Stimulated activated naive CD4-positive, alpha-beta T cell treated with Interleukin-2 at 50 U/mL for 16 hours (primary cell): Measurements from ENCODE around the gene S100A12.

Experiments used
- DNase-seq: peaks from one replicate; lab custom pipeline; 2025; lab: John Stamatoyannopoulos, UW

Gene S100A12

GRCh38 chr1:153368495-153368894 is 6.9 kb downstream of the S100A12 start:
- no peak for DNase-seq

GRCh38 chr1:153367090-153367489 is 8.3 kb downstream of the S100A12 start:
- no peak for DNase-seq

- no peak for DNase-seq
Observed at GRCh38 chr1:153366261-153366660, 9.2 kb downstream of the S100A12 start.

GRCh38 chr1:153365696-153366095 is 9.7 kb downstream of the S100A12 start:
- no peak for DNase-seq

- DNase-seq = no peak
Observed at GRCh38 chr1:153364766-153365666, 10.4 kb downstream of the S100A12 start.

GRCh38 chr1:153364156-153364555 is 11.3 kb downstream of the S100A12 start:
- no peak for DNase-seq

- DNase-seq = no peak
Observed at GRCh38 chr1:153363641-153364040, 11.8 kb downstream of the S100A12 start.

- DNase-seq = no peak
Observed at GRCh38 chr1:153362187-153362775, 13.1 kb downstream of the S100A12 start.

- no peak for DNase-seq
Observed at GRCh38 chr1:153361480-153362109, 13.8 kb downstream of the S100A12 start.

GRCh38 chr1:153360592-153361479 is 14.6 kb downstream of the S100A12 start:
- DNase-seq = no peak

- no peak for DNase-seq
Observed at GRCh38 chr1:153360190-153360589, 15.2 kb downstream of the S100A12 start.

- DNase-seq = no peak
Observed at GRCh38 chr1:153359241-153359640, 16.2 kb downstream of the S100A12 start.

- no peak for DNase-seq
Observed at GRCh38 chr1:153358691-153358975, 16.8 kb downstream of the S100A12 start.

GRCh38 chr1:153357853-153358690 is 17.3 kb downstream of the S100A12 start, which contains the start of gene S100A9:
Gene S100A9 (plus strand): TSS chr1:153357854. CDS start chr1:153358284, 430 bp downstream.
- no peak for DNase-seq

GRCh38 chr1:153357076-153357852 is 18.2 kb downstream of the S100A12 start:
- DNase-seq = no peak

GRCh38 chr1:153356392-153357075 is 18.9 kb downstream of the S100A12 start:
- DNase-seq = no peak

GRCh38 chr1:153355445-153356071 is 19.9 kb downstream of the S100A12 start:
- DNase-seq = no peak

GRCh38 chr1:153354515-153355193 is 20.8 kb downstream of the S100A12 start:
- DNase-seq = no peak
